Dermis blood vessel endothelial cell (primary cell): Measurements from ENCODE around the gene DLG4. TPM values are rescaled to one million over a fixed set of nuclear protein-coding genes. Genes with fewer than 3 reads are reported as not detected.
"Not testable (repeated sequence)": the region's sequence is repeated elsewhere in the genome, so short reads cannot be mapped to it uniquely, and the experiment has no call there.

Experiments
- DNase-seq: peaks from one replicate; pipeline ENCODE4 v3.0.0; 2010
- total RNA-seq: library from RNA; depleted of rRNA; stranded (reverse); fragments of >200 nt; gene quantifications from 2 replicates; pipeline ENCODE4 v1.2.3, GENCODE V29; 2014

The DLG4 gene
- total RNA-seq, 1 donor from 2014 or later = 13.4 TPM

DNA sequence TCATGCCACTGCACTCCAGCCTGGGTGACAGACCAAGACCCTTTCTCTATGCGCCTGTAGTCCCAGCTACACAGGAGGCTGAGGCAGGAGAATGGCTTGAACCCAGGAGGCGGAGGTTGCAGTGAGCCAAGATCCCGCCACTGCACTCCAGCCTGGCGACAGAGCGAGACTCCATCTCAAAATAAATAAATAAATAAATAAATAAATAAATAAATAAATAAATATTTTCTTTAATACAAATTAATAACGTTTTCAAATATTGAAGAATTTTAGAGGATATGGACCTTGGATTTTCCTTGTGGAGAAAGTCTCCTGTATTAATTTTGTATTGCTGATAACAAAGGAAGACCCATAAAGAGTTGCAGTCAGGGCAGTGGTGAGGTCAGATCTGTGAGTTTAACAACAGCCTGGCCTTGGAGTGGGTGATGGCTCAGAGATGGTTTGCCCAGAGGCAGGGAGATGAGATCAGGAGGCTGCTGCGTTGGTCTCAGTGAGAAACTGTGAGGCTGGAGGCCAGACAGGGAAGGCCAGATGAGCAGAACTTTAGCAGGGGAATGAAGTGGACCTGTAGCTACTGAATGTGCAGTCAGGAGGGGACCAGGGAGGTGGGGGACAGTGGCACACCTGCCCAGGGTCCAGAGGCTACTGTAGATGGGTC lies 36.1 kb downstream of the DLG4 start:
- DNase-seq = no peak

GRCh38 chr17:7182101-7182500 lies 37.5 kb downstream of the DLG4 start:
- DNase-seq = not testable (repeated sequence)

DNA sequence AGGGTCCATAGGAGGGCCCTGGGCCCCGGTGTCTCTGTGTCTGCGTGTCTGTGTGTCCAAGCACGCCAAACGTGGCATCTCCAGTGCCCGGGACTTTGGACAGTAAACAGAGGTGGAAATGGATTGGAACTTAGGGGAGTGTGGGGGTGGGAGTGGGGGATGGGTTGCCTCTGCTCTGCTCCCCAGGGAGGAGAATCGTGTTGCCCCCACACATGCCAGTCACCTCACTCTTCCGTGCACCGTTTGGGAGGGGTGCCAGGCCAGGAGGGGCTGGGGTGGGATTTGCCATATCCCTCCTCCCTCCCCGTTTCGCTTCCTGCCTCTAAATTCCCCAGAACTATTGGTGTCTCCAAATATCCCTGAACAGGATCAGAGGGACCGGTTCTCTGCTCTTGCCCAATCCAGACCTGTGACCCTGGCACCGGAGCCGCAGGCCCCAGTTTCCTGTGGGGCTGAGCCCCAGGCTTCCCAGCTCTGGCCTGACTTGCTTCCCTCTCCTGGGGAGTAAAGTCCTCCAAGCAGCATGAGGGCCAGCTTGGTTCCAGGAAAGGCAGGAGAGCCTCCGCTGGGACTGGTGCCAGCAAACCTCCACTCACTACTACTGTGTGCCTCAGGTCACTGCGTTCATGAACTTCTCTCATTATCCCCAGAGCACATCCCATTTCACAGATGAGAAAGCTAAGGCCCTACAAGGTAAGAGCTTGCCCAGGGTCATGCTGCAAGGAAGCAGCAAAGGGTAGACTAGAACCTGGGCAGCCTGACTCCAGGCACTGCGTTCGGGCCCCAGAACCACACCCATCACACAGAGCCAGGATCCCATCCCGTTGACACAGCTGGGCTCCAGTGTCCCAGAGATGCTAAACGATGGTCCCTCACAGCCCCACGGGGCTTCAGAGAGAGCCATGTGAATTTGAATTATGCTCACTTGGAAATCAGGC lies 40.0 kb downstream of the DLG4 start, which contains the start of gene ASGR1:
Gene ASGR1 (minus strand): TSS at position 54 of the 938 bp plus-strand sequence. CDS start 807 bp downstream, outside the sequence.
- no peak for DNase-seq

GRCh38 chr17:7178973-7179316 lies 40.7 kb downstream of the DLG4 start:
- no peak for DNase-seq

DNA sequence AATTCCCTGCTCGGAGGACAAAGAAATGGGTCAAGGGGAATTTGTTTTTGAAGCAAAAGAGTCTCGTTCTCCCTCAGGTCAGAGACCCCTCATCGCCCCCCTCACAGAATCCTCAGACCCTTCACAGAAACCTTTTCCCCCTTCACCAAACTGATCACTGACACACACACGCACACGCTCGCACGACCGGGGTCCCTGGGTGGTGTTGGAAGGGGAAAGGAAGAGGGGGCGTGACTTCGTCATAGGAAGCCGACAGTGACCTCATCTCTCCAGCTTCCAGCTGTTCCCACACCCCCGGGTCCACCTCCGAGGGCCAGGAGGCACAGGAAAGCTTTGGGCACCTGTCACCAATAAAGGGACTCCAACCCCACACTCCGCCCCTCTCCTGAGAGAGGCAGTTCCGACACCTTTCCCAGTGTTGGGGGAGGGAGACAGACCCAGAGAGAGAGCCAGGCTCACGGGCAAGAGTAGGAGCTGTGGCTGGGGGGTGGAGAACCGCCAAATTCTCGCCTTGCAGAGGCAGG lies 41.6 kb downstream of the DLG4 start:
- DNase-seq = peak; percentile 71

DNA sequence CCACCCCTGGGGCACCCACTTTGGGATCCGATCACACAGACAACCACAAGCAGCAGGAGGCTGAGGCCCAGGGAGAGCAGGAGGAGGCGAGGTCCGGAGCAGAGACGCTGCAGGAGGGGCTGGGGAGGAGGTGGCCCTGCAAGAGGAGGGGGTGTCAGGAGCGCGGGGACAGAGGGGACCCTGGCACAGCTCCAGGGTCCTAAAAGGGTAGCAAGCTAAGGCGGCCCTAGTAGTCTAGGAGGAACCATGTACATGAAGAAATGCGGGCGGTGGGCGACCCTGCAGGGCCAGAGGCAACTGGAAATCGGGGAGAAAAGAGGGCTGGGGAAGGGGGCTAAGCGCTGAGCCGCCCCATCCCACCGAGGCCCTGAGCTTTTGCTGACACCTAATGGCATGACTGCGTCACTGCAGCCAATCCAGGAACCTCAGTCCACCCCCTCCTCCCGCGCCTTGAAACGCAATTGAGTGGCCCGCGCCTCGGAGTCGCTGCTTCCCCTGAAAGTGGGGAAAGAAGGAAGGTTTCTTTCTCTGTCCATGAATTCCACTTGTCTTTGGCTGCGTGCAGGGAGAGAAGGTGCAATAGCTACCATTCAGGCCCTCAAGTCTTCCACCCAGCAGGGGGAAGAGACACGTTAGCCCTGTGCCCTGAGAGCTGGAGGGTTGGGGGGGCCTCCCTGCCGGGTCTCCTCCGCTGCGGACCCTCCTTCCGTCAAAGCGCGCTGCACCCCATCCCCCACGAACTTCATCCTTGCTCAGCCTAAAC lies 42.3 kb downstream of the DLG4 start:
- DNase-seq = peak; percentile 81

DNA sequence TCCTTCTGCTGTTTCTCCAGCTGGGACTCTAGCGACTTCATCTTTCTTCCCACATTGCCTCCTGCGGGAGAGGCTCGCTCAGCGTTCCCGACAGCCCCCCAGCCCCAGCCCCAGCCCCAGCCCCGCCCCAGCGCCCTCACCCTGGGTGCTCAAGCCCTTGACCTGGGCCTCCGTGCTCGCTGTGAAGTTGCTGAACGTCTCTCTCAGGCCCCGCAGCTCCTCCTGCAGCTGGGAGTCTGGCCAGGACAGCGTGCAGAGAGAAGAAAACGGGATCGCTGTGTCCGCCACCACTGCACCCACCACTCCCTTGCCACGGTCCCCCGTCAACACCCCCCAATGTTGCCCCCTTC lies 42.8 kb downstream of the DLG4 start:
- no peak for DNase-seq

DNA sequence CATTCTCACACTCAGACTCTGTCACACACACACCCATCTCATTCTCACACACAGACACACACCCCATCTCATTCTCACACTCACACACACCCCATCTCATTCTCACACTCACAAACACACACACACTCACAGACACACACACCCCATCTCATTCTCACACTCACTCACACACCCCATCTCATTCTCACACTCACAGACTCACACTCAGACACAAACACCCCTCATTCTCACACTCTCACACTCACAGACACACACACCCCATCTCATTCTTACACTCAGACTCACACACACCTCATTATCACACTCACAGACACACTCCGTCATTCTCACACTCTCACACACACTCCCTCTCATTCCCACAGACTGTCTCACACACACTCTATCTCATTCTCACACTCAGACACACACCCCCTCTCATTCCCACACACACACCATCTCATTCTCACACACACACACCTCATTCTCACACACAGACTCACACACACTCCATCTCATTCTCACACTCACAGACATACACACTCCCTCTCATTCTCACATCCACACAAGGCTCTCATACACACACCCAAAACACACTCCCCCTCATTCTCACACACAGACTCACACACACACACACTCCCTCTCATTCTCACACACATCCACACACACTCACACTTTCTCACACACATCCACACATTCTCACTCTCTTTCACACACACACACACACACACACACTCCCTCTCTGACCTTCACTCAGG lies 43.4 kb downstream of the DLG4 start:
- DNase-seq = peak; percentile 13

DNA sequence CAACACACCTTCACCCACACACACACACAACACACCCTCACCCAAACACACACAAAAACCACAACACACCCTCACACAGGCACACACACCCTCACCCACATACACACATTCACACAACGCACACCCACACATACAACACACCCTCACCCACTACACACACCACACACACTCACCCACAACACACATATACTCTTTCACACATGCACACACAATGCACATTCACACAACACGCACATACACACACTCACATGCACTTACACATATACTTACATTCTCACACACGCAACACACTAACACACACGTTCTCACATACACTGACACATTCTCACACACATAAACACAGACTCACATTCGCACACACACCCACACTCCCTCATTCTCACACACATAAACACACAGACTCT lies 44.3 kb downstream of the DLG4 start:
- DNase-seq = no peak

GRCh38 chr17:7174603-7175326 lies 44.9 kb downstream of the DLG4 start:
- no peak for DNase-seq

GRCh38 chr17:7173687-7174602 lies 45.7 kb downstream of the DLG4 start:
- DNase-seq = peak; percentile 88

DNA sequence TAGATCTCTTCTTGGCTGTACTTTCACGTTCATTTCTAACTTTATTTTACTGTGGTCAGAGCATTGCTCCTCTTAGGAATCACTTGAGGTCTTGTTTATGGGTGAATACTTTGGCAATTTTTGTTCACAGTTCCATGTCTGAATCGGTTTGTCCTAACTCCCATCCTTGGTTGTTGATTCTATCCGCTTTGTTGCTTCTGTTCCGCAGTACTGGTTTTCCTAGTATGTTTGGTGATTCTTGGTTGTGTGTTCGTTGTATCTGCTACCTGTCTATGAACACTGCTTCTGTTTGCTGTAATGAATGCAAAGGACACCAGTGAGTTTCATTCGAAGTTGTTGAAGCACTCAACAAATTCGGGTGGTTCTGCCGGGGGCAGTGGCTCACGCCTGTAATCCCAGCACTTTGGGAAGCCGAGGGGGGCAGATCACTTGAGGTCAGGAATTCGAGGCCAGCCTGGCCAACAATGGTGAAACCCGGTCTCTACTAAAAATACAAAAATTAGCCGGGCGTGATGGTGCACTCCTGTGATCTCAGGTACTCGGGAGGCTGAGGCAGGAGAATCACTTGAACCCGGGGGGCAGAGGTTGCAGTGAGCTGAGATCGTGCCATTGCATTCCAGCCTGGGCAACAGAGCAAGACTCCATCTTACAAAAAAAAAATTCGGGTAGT lies 47.0 kb downstream of the DLG4 start:
- DNase-seq = not testable (repeated sequence)

DNA sequence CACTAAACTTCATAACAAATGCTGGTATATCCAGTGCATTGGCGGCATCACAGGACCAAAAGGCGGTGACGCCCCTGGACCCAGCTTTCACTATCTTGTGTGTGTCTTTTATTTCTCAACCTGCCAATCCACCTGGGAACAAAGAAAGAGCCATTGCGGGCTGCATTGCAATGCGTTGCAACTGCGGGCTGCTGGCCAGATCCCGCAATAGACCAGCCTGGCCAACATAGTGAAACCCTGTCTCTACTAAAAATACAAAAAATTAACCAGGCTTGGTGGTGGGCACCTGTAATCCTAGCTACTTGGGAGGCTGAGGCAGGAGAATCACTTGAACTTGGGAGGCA lies 50.1 kb downstream of the DLG4 start:
- DNase-seq = not testable (repeated sequence)

- DNase-seq = not testable (repeated sequence)
Observed at GRCh38 chr17:7168841-7169564, 50.6 kb downstream of the DLG4 start.

- DNase-seq = no peak
Observed at GRCh38 chr17:7167832-7168231, 51.8 kb downstream of the DLG4 start.

GRCh38 chr17:7166873-7167272 lies 52.8 kb downstream of the DLG4 start:
- no peak for DNase-seq

GRCh38 chr17:7159571-7159970 lies 60.1 kb downstream of the DLG4 start:
- DNase-seq = not testable (repeated sequence)

GRCh38 chr17:7158424-7158823 lies 61.2 kb downstream of the DLG4 start:
- not testable (repeated sequence) for DNase-seq

- DNase-seq = no peak
Observed at GRCh38 chr17:7156342-7156940, 63.2 kb downstream of the DLG4 start.
